HL-60 (cell line): Measurements from ENCODE around the gene SETD4.

Source experiments
- GABPA ChIP-seq: IDR thresholded peaks from 2 replicates; pipeline ENCODE4 v1.6.1; 2012; ENCODE audit warnings: low read depth
- TF ChIP-seq, protein P1 (sequence below): IDR thresholded peaks from one replicate; pipeline ENCODE4 v1.5.1; 2011; ENCODE audit warnings: low read length, control low read depth, inconsistent platforms; ENCODE audit not compliant: insufficient read depth
- TF ChIP-seq, protein P2 (sequence below): IDR thresholded peaks from 2 replicates; pipeline ENCODE4 v1.6.1; 2012; ENCODE audit warnings: low read depth; ENCODE audit not compliant: insufficient replicate concordance

DNA sequence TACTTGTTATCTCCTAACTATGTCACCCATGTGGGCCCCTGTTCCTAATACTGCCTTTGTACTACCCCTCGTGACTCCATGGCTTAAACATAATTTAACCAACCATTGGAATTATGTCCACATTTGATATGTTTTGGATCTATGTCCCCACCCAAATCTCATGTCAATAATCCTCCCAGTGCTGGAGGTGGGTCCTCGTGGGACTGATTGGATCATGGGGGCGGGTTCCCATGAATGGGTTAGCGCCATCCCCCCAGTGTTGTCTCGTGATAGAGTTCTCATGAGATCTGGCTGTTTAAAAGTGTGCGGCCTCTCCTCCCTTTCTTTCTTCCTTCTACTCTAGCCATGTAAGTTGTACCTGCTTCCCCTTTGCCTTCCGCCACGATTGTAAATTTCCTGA is 19.3 kb upstream of the SETD4 start:
- TF ChIP-seq, protein P1, sequence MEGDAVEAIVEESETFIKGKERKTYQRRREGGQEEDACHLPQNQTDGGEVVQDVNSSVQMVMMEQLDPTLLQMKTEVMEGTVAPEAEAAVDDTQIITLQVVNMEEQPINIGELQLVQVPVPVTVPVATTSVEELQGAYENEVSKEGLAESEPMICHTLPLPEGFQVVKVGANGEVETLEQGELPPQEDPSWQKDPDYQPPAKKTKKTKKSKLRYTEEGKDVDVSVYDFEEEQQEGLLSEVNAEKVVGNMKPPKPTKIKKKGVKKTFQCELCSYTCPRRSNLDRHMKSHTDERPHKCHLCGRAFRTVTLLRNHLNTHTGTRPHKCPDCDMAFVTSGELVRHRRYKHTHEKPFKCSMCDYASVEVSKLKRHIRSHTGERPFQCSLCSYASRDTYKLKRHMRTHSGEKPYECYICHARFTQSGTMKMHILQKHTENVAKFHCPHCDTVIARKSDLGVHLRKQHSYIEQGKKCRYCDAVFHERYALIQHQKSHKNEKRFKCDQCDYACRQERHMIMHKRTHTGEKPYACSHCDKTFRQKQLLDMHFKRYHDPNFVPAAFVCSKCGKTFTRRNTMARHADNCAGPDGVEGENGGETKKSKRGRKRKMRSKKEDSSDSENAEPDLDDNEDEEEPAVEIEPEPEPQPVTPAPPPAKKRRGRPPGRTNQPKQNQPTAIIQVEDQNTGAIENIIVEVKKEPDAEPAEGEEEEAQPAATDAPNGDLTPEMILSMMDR, result no peak
- TF ChIP-seq GABPA, result no peak
- TF ChIP-seq, protein P2, sequence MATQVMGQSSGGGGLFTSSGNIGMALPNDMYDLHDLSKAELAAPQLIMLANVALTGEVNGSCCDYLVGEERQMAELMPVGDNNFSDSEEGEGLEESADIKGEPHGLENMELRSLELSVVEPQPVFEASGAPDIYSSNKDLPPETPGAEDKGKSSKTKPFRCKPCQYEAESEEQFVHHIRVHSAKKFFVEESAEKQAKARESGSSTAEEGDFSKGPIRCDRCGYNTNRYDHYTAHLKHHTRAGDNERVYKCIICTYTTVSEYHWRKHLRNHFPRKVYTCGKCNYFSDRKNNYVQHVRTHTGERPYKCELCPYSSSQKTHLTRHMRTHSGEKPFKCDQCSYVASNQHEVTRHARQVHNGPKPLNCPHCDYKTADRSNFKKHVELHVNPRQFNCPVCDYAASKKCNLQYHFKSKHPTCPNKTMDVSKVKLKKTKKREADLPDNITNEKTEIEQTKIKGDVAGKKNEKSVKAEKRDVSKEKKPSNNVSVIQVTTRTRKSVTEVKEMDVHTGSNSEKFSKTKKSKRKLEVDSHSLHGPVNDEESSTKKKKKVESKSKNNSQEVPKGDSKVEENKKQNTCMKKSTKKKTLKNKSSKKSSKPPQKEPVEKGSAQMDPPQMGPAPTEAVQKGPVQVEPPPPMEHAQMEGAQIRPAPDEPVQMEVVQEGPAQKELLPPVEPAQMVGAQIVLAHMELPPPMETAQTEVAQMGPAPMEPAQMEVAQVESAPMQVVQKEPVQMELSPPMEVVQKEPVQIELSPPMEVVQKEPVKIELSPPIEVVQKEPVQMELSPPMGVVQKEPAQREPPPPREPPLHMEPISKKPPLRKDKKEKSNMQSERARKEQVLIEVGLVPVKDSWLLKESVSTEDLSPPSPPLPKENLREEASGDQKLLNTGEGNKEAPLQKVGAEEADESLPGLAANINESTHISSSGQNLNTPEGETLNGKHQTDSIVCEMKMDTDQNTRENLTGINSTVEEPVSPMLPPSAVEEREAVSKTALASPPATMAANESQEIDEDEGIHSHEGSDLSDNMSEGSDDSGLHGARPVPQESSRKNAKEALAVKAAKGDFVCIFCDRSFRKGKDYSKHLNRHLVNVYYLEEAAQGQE, result no peak
